ENCODE results near the gene EPHA6.

GRCh38 chr3:97201814-97202213 is 387.4 kb downstream of the EPHA6 start:
- no peak for TF ChIP-seq CTCF (IDR thresholded peaks at IDR 0.05; ENCODE audit: low read length)
- TF ChIP-seq EZH2 (IDR thresholded peaks at IDR 0.05; ENCODE audit: borderline replicate concordance, low read length): no peak

Measured in OCI-LY1 (cell line).